GM18858 (cell line): ENCODE measurements around the gene MYO5B.
A peak's percentile ranks its signal among the peaks of the same experiment; 100 is the strongest.
"Not testable (repeated sequence)": the region's sequence is repeated elsewhere in the genome, so short reads cannot be mapped to it uniquely, and the experiment has no call there.

ENCODE experiments used
- ATAC-seq: cut with Tn5 transposase; IDR thresholded peaks from one replicate; pipeline ENCODE4 v1.9.1; 2021; ENCODE audit not compliant: unreplicated experiment

MYO5B gene

DNA sequence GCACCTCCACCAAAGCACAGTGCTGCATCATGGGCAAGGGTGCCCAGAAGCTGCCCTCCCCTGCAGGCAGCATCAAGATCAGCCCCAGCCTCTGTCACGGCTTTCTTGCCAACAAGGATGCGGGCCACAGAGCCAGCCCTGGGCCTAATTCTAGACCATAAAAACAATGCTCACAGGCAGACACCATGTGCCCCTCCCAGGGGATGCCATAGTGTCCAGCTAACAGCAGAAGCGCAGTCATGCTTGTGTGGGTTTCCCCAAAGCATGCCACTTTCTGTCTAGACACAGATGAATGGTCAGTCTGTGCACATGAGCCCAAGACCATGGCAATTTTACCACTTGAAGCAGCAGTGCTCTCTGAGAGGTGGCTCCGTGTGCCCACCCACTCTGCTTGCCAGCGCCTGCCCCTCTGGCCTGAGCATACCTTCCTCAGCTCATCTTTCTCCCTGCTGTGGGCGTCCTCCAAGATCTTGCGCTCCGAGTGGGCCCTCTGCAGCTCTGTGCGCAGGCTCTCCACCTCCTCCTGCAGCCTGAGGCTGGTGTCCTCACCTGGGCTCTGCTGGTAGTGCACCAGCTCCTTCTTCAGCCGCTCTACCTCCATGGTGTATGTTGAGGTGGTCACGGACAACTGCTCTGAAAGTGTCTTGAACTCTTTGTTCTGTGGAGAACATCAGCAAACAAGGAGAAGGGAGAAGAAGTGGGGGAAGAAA lies 300.3 kb downstream of the MYO5B start:
- ATAC-seq, result no peak

- no peak for ATAC-seq
Measured at GRCh38 chr18:49893036-49893435, 301.9 kb downstream of the MYO5B start.

- ATAC-seq, result no peak
Measured at GRCh38 chr18:49892148-49892924, 302.6 kb downstream of the MYO5B start.

GRCh38 chr18:49890041-49890440 lies 304.9 kb downstream of the MYO5B start:
- no peak for ATAC-seq

GRCh38 chr18:49889552-49889951 lies 305.4 kb downstream of the MYO5B start:
- not testable (repeated sequence) for ATAC-seq

DNA sequence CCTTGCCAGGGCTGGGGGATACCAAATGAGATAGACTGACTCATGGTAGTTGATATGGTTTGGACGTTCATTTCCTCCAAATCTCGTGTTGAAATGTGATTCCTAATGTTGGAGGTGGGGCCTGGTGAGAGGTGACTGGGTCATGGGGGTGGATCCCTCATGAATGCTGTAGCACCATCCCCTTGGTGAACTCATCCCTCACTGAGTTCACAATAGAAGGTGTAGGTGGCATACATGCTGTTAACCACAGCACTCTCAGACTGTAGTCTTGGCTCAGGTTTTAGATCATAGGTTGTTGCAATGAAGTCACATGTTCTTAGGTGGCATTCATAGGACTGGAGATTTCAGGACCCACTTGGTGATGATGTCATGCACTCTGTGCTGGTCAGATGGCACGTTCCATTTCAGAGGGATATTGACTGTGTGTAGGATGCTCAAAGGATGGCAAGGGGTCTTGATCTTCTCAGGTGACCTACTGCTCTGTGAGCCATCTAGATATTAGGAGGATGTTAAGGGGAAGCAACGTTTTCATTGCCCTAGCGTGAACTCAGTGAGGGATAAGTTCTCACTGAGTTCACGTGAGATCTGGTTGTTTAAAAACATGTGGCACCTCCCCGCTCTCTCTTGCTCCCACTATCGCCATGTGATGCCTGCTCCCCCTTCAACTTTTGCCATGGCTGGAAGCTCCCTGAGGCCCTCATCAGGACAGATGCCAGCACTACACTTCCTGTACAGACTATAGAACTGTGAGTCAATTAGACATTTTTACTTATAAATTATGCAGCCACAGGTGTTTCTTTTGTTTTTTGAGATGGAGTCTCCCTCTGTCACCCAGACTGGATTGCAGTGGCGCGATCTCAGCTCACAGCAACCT lies 307.8 kb downstream of the MYO5B start:
- no peak for ATAC-seq

- ATAC-seq, result no peak
Measured at GRCh38 chr18:49884959-49885358, 310.0 kb downstream of the MYO5B start.

GRCh38 chr18:49884465-49884864 lies 310.5 kb downstream of the MYO5B start:
- ATAC-seq, result no peak

DNA sequence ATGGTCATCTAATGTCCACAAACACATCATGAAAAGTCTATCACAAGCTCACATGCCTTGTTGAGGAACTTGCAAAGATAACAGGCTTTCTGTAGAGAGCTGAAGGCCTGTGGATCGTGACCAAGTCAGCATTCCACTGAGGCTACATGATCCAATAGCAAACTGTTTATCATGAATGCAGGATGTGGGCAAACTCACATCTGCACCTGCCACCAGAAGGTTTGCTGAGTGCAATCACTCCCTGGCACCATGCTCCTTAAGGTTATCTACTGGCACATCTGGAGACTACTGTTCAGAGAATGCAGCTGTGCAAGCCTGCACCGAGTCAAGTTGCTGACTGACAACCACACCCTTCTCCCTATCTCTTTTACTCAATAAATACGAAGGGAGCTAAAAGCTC lies 314.3 kb downstream of the MYO5B start:
- ATAC-seq, result no peak

DNA sequence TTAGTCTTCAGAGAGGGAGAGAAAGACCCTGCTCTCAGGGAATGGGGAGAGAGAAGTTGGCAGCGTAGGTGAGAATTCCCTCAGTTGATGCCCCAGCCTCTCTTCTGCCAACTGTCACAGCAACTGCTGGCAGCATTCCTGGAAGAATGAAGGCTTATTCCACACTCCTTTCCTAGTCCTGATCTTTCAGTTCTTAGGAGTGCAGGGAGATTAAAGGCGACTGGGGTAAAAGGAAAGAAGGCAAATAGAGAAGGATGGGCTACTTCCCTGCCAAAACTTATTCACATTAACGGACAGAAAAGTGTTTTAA lies 315.7 kb downstream of the MYO5B start:
- no peak for ATAC-seq

GRCh38 chr18:49878567-49879270 lies 316.2 kb downstream of the MYO5B start:
- no peak for ATAC-seq

DNA sequence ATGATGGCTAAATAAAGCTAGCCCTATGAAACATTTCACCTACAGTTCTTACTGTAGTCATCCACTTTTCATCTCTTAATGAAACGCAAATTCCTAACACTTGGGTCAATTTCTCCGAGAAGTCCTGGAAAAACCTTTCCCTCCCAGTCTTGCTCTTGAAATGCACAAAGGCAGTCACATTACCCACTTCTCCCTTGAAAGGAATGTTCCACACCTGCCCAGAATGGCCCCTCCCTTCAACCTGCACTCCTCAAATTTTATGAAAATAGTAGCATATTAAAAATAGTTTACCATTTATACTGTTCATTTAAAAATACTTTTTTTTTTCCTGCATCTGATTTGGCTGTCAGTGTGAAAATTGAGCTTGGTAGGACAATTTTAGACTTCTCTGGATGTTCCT lies 316.9 kb downstream of the MYO5B start:
- no peak for ATAC-seq

GRCh38 chr18:49876536-49876935 lies 318.4 kb downstream of the MYO5B start:
- ATAC-seq, result no peak

- ATAC-seq, result no peak
Measured at GRCh38 chr18:49875783-49876182, 319.2 kb downstream of the MYO5B start.

GRCh38 chr18:49875155-49875554 lies 319.8 kb downstream of the MYO5B start:
- ATAC-seq, result no peak

DNA sequence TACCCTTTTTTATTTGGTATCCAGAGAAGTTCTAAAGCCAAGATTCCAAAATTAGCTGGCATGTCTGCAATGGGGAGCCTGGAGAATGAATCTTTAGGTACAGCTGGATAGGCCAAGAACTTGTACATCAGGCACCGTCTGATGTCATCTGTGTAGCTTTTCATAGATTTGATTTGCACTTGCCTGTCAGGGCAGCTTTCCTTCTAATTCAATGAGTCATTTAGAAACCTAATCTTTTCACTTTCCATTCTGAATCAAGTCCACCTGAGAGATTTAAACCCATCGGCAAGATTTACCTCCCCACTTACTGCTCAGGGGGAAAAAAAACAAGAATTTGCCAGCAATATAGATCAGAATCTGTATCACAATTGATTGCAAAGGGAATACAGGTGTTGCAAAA lies 320.7 kb downstream of the MYO5B start:
- ATAC-seq, result peak; percentile 58

DNA sequence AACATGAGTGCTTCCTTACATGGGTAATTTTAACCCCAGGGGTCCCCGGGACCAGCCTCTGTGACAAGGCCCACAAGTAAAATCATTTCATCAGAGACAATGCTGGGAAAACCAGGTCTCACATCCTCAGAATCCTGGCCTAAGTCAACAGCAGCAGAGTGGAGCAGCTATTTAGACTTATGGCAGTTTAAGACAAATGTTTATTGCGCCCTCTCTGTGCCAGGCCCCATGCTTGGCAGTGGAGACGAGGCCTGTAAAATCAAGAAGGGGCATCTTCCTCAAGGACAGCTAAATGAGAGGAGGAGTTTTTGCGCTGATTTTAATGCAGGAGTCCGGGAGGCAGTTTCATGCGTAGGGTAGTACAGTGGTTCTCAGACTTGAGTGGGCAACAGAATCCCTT lies 325.6 kb downstream of the MYO5B start:
- ATAC-seq, result no peak

DNA sequence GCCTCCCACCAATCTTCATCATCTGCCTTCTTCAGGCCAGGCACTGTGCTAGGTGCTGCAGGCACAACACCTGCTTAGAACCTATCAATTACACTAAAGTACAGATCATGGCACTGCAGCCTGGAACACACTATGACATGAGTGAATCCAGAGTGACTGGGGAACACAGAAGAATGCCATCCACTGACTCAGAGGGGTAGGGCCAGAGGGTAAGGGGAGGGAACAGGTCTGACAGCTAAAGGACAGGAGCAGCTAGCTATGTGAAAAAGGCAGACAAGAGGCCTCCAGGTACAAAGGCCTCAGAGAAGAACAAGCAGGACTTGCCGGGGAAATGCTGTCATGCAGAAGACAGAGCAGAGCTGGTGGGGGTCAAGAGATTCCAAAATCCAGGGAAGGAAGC lies 328.3 kb downstream of the MYO5B start:
- ATAC-seq, result no peak

GRCh38 chr18:49865401-49865800 lies 329.5 kb downstream of the MYO5B start:
- no peak for ATAC-seq

DNA sequence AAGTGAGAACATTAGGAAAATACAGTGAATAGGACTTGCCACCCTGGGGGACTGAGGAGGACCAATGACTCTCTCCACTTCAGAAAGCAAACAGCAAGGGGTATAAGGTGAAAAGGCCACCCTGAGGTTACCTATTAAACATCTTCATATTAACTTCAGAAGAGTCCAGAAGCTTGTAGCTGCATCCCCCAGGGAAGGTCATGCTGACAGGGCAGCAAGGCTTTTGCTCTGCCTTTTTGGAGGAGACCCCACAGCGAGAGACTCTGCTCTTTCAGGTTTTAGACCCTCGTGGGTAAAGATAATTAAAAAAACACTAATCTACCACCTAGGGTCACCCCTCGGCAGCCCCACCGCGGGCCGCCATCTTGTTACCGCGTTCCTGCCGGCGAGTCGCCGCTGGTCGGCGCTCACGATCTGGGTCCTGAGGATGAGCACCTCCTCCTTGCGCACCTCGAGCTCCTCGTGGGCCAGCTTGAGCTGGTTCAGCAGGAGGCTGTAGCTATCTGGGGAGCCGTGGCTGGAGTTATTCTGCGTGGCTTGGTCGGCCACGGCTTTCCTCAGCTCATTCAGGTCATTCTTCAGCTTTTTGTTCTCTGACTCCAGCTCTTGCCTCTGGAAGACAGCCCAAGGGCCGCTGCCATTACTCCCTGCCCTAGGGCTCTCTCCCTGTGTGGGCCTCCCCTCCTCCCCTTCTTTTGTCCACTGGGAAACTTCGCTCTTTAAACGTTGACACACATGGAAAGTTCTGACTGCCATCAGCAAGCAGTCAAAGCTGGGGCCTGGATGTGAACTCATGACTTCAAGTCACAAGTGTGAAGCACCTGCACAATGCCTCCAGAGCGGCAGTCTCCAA lies 331.0 kb downstream of the MYO5B start:
- no peak for ATAC-seq
